Measurements from ENCODE around the gene XRCC6.
"Not testable (repeated sequence)": the region's sequence is repeated elsewhere in the genome, so short reads cannot be mapped to it uniquely, and the experiment has no call there.

Gene XRCC6

DNA sequence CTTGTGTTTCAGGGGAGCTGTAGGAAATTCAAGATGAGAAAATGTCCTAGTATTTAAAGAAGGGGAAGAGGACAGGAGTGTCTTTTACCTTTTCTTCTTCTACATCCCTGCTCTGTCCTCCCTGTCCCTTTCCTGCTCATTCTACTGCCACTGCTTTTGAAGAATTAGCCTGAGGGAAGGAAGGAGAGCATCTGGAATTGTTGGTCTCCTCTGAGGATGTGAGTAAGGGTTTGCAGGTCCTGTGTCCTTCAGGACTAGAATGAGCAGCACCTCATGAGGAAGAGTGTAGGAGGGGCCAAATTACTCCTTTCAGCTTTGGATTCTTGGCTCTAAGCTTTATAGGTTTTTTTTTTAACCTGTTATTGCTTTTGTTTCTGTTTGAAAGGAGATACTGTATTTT lies 43.4 kb downstream of the XRCC6 start:
- peaks cover 69% of the 10 kb centered on the region for H3K36me3 Mint-ChIP-seq (ENCODE audit: insufficient read depth)
- no peaks in the 10 kb centered on the region for H3K9me3 Mint-ChIP-seq
- H3K4me3 Mint-ChIP-seq = no peak overlapping the region
- no peak for ATAC-seq (replicated peaks)
- no peak for DNase-seq
- peak overlapping the region; percentile 65 to 66 for H3K27ac Mint-ChIP-seq
- H3K27me3 Mint-ChIP-seq = no peaks in the 10 kb centered on the region
- peaks cover 2 to 14% of the 10 kb centered on the region in 2 donors for H3K4me1 Mint-ChIP-seq (ENCODE audit: low read depth in 2 of 2)

GRCh38 chr22:41664951-41665350 lies 43.9 kb downstream of the XRCC6 start:
- peak overlapping the region in 1 of 2 donors; percentile 65 for H3K27ac Mint-ChIP-seq
- H3K4me3 Mint-ChIP-seq = no peak overlapping the region
- H3K9me3 Mint-ChIP-seq = no peaks in the 10 kb centered on the region
- no peaks in the 10 kb centered on the region for H3K27me3 Mint-ChIP-seq
- no peak for DNase-seq
- H3K36me3 Mint-ChIP-seq (ENCODE audit: insufficient read depth) = peaks cover 64% of the 10 kb centered on the region
- peaks cover 2 to 14% of the 10 kb centered on the region in 2 donors for H3K4me1 Mint-ChIP-seq (ENCODE audit: low read depth in 2 of 2)
- ATAC-seq (replicated peaks) = no peak

- peak overlapping the region in 1 of 2 donors; percentile 59 for H3K27ac Mint-ChIP-seq
These were observed 48.1 kb downstream of the XRCC6 start for GRCh38 chr22:41668971-41669911.

GRCh38 chr22:41672096-41672495 lies 51.0 kb downstream of the XRCC6 start:
- not testable (repeated sequence) for H3K4me1 Mint-ChIP-seq (ENCODE audit: low read depth in 2 of 2); H3K9me3 Mint-ChIP-seq; ATAC-seq (replicated peaks); H3K27me3 Mint-ChIP-seq; DNase-seq; H3K4me3 Mint-ChIP-seq
- Mint-ChIP-seq H3K27ac (peak overlapping the region in 1 of 2 donors; percentile 44), H3K36me3 (ENCODE audit: insufficient read depth) (peaks cover 48% of the 10 kb centered on the region)

More at GRCh38 chr22:41668971-41669911, 48.1 kb downstream of the XRCC6 start:
- no peaks in the 10 kb centered on the region for H3K9me3 Mint-ChIP-seq
- H3K27me3 Mint-ChIP-seq = no peaks in the 10 kb centered on the region
- peaks cover 2 to 9% of the 10 kb centered on the region in 2 donors for H3K4me1 Mint-ChIP-seq (ENCODE audit: low read depth in 2 of 2)
- no peak for ATAC-seq (replicated peaks)
- DNase-seq = no peak
- peak overlapping the region in 1 of 2 donors; percentile 27 for H3K4me3 Mint-ChIP-seq
- peaks cover 46% of the 10 kb centered on the region for H3K36me3 Mint-ChIP-seq (ENCODE audit: insufficient read depth)

GRCh38 chr22:41672780-41673509 lies 51.9 kb downstream of the XRCC6 start:
- no peaks in the 10 kb centered on the region for H3K27me3 Mint-ChIP-seq
- no peak overlapping the region for H3K27ac Mint-ChIP-seq
- DNase-seq (peak in 1 of 3 experiments; percentile 16), ATAC-seq (replicated peaks) (peak; percentile 45)
- no peaks in the 10 kb centered on the region for H3K9me3 Mint-ChIP-seq
- H3K4me1 Mint-ChIP-seq (ENCODE audit: low read depth in 2 of 2) = peaks cover 4 to 10% of the 10 kb centered on the region in 2 donors
- H3K36me3 Mint-ChIP-seq (ENCODE audit: insufficient read depth) = peaks cover 46% of the 10 kb centered on the region
- H3K4me3 Mint-ChIP-seq = no peak overlapping the region

- H3K9me3 Mint-ChIP-seq = no peaks in the 10 kb centered on the region
- no peak overlapping the region for H3K4me3 Mint-ChIP-seq
- ATAC-seq (replicated peaks) = no peak
- H3K36me3 Mint-ChIP-seq (ENCODE audit: insufficient read depth) = peaks cover 65% of the 10 kb centered on the region
- peak overlapping the region in 1 of 2 donors; percentile 87 for H3K27ac Mint-ChIP-seq
- H3K27me3 Mint-ChIP-seq = no peaks in the 10 kb centered on the region
- DNase-seq = no peak
- H3K4me1 Mint-ChIP-seq (ENCODE audit: low read depth in 2 of 2) = peaks cover 4 to 10% of the 10 kb centered on the region in 2 donors
These were observed 53.8 kb downstream of the XRCC6 start for GRCh38 chr22:41674846-41675340.

- Mint-ChIP-seq H3K27ac (peak overlapping the region in 1 of 2 donors; percentile 23), H3K27me3 (no peaks in the 10 kb centered on the region), H3K4me3 (no peak overlapping the region), H3K4me1 (ENCODE audit: low read depth in 2 of 2) (peaks cover 10 to 13% of the 10 kb centered on the region in 2 donors), H3K9me3 (no peaks in the 10 kb centered on the region), H3K36me3 (ENCODE audit: insufficient read depth) (peaks cover 74% of the 10 kb centered on the region)
- no peak for ATAC-seq (replicated peaks)
- no peak for DNase-seq
These were observed 55.0 kb downstream of the XRCC6 start for GRCh38 chr22:41676134-41676533.

DNA sequence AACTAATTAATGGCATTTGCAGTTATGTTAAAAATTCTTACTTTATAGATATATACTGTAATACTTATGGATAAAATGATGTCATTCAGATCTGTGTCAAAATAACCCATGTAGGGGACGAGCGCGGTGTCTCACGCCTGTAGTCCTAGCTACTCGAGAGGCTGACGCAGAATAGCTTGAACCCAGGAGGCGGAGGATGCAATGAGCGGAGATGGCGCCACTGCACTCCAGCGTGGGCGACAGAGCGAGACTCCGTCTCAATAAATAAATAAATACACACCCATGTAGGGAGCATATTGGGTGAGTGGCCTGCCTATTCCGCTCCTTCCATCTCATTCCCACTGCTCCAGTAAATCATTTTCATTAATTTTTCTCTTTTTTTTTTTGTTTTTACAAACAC lies 60.5 kb downstream of the XRCC6 start:
- ATAC-seq (replicated peaks) = peak; percentile 49
- no peak for DNase-seq
- H3K4me3 Mint-ChIP-seq = peak overlapping the region; percentile 93 to 96
- H3K9me3 Mint-ChIP-seq = no peaks in the 10 kb centered on the region
- H3K4me1 Mint-ChIP-seq (ENCODE audit: low read depth in 2 of 2) = peaks cover 16 to 21% of the 10 kb centered on the region in 2 donors
- peaks cover 48% of the 10 kb centered on the region for H3K36me3 Mint-ChIP-seq (ENCODE audit: insufficient read depth)
- H3K27me3 Mint-ChIP-seq = no peaks in the 10 kb centered on the region
- peak overlapping the region; percentile 93 to 98 for H3K27ac Mint-ChIP-seq

DNA sequence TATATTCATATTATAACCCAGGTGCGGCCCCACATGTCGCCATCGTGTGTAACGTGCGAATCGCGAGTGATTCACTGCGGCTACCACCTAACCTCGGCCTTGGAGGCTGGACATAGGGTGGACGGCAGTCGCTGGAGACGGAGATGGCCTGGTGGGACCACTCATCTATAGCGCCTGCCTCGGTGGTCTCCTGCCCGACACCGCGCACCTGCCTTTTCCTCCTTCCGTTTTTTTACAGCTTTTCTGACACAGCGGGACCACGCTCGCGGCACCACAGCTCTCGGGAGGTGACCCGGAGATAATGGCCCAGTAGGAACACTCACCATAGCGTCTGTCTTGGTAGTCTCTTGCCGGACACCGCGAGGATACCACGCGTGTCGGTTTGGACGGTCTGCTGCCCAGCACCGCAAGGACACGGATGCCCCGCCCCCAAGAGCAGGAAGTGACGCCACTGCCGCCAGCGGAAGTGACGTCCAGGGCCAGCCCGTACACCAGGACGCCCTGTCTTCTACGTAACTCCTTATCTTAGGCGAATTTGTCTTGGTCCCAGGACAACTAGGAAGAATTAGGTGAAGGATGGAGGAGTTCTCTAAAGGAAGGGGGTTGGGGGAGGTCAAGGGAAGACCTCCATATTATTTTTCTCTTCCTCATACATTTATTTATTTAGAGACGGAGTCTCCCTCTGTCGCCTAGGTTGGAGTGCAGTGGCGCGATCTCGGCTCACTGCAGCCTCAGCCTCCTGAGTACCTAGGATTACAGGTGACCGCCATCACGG lies 61.1 kb downstream of the XRCC6 start:
- peak overlapping the region; percentile 93 to 98 for H3K27ac Mint-ChIP-seq
- no peaks in the 10 kb centered on the region for H3K27me3 Mint-ChIP-seq
- peaks cover 14 to 23% of the 10 kb centered on the region in 2 donors for H3K4me1 Mint-ChIP-seq (ENCODE audit: low read depth in 2 of 2)
- DNase-seq = peak; percentile 80 to 87 (median 86)
- H3K9me3 Mint-ChIP-seq = no peaks in the 10 kb centered on the region
- H3K36me3 Mint-ChIP-seq (ENCODE audit: insufficient read depth) = peaks cover 48% of the 10 kb centered on the region
- ATAC-seq (replicated peaks) = peak; percentile 94
- peak overlapping the region; percentile 93 to 96 for H3K4me3 Mint-ChIP-seq

- no peaks in the 10 kb centered on the region for H3K27me3 Mint-ChIP-seq
- no peak for DNase-seq
- H3K27ac Mint-ChIP-seq = peak overlapping the region; percentile 93 to 98
- ATAC-seq (replicated peaks) = no peak
- peaks cover 16 to 28% of the 10 kb centered on the region in 2 donors for H3K4me1 Mint-ChIP-seq (ENCODE audit: low read depth in 2 of 2)
- H3K4me3 Mint-ChIP-seq = peak overlapping the region; percentile 93 to 96
- no peaks in the 10 kb centered on the region for H3K9me3 Mint-ChIP-seq
- H3K36me3 Mint-ChIP-seq (ENCODE audit: insufficient read depth) = peaks cover 45% of the 10 kb centered on the region
These were observed 62.0 kb downstream of the XRCC6 start for GRCh38 chr22:41683052-41683451.

GRCh38 chr22:41683616-41684015 lies 62.5 kb downstream of the XRCC6 start:
- H3K27me3 Mint-ChIP-seq = no peaks in the 10 kb centered on the region
- peaks cover 20 to 31% of the 10 kb centered on the region in 2 donors for H3K4me1 Mint-ChIP-seq (ENCODE audit: low read depth in 2 of 2)
- H3K9me3 Mint-ChIP-seq = no peaks in the 10 kb centered on the region
- peak overlapping the region; percentile 93 to 98 for H3K27ac Mint-ChIP-seq
- DNase-seq (no peak), ATAC-seq (replicated peaks) (no peak)
- peaks cover 44% of the 10 kb centered on the region for H3K36me3 Mint-ChIP-seq (ENCODE audit: insufficient read depth)
- H3K4me3 Mint-ChIP-seq = peak overlapping the region; percentile 93 to 96

- H3K9me3 Mint-ChIP-seq = no peaks in the 10 kb centered on the region
- no peaks in the 10 kb centered on the region for H3K27me3 Mint-ChIP-seq
- H3K27ac Mint-ChIP-seq = peak overlapping the region; percentile 93 to 98
- DNase-seq (no peak), ATAC-seq (replicated peaks) (no peak)
- peaks cover 22 to 33% of the 10 kb centered on the region in 2 donors for H3K4me1 Mint-ChIP-seq (ENCODE audit: low read depth in 2 of 2)
- peaks cover 44% of the 10 kb centered on the region for H3K36me3 Mint-ChIP-seq (ENCODE audit: insufficient read depth)
- H3K4me3 Mint-ChIP-seq = peak overlapping the region in 1 of 2 donors; percentile 18
These were observed 63.1 kb downstream of the XRCC6 start for GRCh38 chr22:41684194-41684593.

All from effector memory CD8-positive, alpha-beta T cell (primary cell).